Measurements from ENCODE around the gene MRPL17. TPM values are rescaled to one million over a fixed set of nuclear protein-coding genes. Genes with fewer than 3 reads are reported as not detected.
"Not testable (repeated sequence)": the region's sequence is repeated elsewhere in the genome, so short reads cannot be mapped to it uniquely, and the experiment has no call there.

Gene MRPL17
- total RNA-seq, 1 experiment from 2014 or later: 98.5 TPM

GRCh38 chr11:6705905-6706535 is 22.9 kb upstream of the MRPL17 start:
- Histone ChIP-seq H3K27ac (ENCODE audit: low read depth, low read length, poor library complexity, severe bottlenecking) (no peak overlapping the region), H3K36me3 (ENCODE audit: insufficient read depth, low read length, poor library complexity, severe bottlenecking) (no peaks in the 10 kb centered on the region), H3K27me3 (replicated peaks; ENCODE audit: insufficient read depth, low read depth, low read length, poor library complexity) (no peaks in the 10 kb centered on the region), H3K9me3 (ENCODE audit: low read depth, low read length, poor library complexity, severe bottlenecking) (no peaks in the 10 kb centered on the region), H3K4me1 (ENCODE audit: insufficient read depth, low read length, poor library complexity, severe bottlenecking) (peaks cover 13% of the 10 kb centered on the region), H3K4me3 (ENCODE audit: low read depth, low read length, poor library complexity, severe bottlenecking) (no peak overlapping the region)
- no TSS peak for BruUV-seq (replicated peaks)
- ChIA-PET POLR2A (ENCODE audit: low non-redundant PET) (no interaction called here), CTCF (interaction anchor here (0.7 to 1.0 kb wide), 4 partner anchors 9 to 327 kb away, joined by 3 to 5 read pairs (median 4); no protein-coding TSS in a partner anchor)
- intact Hi-C loops (cut with micrococcal nuclease; ENCODE audit: unreplicated experiment): loop anchor here (2.0 kb wide), 1 partner anchor 175 kb away; no protein-coding TSS in a partner anchor
- DNase-seq (ENCODE audit: low spot score): peak; percentile 77
- TF ChIP-seq, protein P1, sequence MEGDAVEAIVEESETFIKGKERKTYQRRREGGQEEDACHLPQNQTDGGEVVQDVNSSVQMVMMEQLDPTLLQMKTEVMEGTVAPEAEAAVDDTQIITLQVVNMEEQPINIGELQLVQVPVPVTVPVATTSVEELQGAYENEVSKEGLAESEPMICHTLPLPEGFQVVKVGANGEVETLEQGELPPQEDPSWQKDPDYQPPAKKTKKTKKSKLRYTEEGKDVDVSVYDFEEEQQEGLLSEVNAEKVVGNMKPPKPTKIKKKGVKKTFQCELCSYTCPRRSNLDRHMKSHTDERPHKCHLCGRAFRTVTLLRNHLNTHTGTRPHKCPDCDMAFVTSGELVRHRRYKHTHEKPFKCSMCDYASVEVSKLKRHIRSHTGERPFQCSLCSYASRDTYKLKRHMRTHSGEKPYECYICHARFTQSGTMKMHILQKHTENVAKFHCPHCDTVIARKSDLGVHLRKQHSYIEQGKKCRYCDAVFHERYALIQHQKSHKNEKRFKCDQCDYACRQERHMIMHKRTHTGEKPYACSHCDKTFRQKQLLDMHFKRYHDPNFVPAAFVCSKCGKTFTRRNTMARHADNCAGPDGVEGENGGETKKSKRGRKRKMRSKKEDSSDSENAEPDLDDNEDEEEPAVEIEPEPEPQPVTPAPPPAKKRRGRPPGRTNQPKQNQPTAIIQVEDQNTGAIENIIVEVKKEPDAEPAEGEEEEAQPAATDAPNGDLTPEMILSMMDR (conservative IDR thresholded peaks at IDR 0.05; ENCODE audit: low read depth, low read length): peak; percentile 86
- no peak for TF ChIP-seq EZH2 (IDR thresholded peaks at IDR 0.05; ENCODE audit: borderline replicate concordance, low read depth, low read length, poor library complexity, severe bottlenecking)

DNA sequence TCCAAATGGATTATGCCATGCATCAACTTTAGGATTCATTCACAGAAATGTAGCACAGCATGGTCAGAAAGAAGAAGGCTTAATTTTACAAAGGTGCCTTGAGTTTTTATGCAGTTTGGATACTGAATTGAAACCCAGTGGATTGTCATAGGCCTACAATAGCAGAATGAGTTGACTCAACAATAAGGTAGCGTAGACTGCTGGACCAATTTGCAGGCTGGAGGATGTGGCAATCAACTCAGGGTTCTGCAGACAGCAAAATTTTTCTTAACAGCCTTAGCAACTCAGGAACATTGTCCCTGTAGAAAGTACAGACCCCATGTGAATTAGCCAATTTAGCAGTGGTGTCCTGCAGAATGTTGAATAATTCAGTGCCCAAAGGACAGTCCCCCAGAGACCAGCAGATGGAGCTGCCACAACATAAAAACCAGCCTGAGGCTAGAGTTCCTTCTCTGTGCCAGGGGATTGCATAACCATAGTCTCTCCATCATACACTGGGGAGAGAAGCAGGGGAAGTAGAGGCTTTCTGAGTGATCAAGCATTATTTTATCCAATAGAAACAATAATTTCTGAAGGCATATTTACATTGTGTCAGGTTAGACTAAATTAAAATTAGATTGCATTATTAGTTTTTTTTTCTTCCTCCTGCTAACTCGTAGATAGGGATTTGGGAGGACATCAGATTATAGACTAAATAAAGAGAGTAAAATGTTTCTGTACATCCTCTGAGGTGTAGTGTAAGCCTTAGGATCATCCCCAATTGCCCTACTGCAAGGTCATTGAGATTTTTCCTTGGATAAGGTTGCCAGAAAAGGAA is 20.3 kb upstream of the MRPL17 start:
- no peak overlapping the region for H3K27ac ChIP-seq (ENCODE audit: low read depth, low read length, poor library complexity, severe bottlenecking)
- POLR2A ChIA-PET (ENCODE audit: low non-redundant PET): no interaction called here
- intact Hi-C loops (cut with micrococcal nuclease; ENCODE audit: unreplicated experiment): loop anchor here (1.0 to 2.0 kb wide), 2 partner anchors 53 to 324 kb away; no protein-coding TSS in a partner anchor

DNA sequence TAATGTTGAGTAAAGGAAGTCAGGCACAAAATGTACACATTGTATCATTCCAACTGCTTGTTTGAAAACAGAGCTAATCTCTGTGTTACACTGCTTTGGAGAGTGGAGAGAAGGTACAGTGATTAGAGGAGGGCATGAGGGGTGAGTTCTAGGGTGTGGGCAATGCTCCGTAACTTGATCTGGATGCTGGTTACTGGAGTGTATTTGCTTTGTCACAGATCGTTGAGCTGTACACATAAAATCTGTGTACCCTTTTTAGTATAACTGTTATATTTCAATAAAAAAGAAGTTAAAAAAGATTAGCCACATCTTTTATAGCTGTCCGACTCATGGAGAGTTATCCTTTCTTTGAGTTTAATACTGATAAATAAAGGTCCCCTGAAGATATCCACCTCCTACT is 18.8 kb upstream of the MRPL17 start:
- BruUV-seq (replicated peaks); H3K4me3 ChIP-seq (ENCODE audit: low read depth, low read length, poor library complexity, severe bottlenecking); H3K27me3 ChIP-seq (replicated peaks; ENCODE audit: insufficient read depth, low read depth, low read length, poor library complexity); DNase-seq (ENCODE audit: low spot score); POLR2A ChIA-PET (ENCODE audit: low non-redundant PET); H3K27ac ChIP-seq (ENCODE audit: low read depth, low read length, poor library complexity, severe bottlenecking); CTCF ChIA-PET; H3K36me3 ChIP-seq (ENCODE audit: insufficient read depth, low read length, poor library complexity, severe bottlenecking); H3K9me3 ChIP-seq (ENCODE audit: low read depth, low read length, poor library complexity, severe bottlenecking): not testable (repeated sequence)
- intact Hi-C loops (cut with micrococcal nuclease; ENCODE audit: unreplicated experiment): loop anchor here (2.0 kb wide), 1 partner anchor 55 kb away; no protein-coding TSS in a partner anchor
- H3K4me1 ChIP-seq (ENCODE audit: insufficient read depth, low read length, poor library complexity, severe bottlenecking): peaks cover 13% of the 10 kb centered on the region

More for the DNA sequence above, 20.3 kb upstream of the MRPL17 start:
- TF ChIP-seq, protein P1 (conservative IDR thresholded peaks at IDR 0.05; ENCODE audit: low read depth, low read length): peak; percentile 64
- no peak for TF ChIP-seq EZH2 (IDR thresholded peaks at IDR 0.05; ENCODE audit: borderline replicate concordance, low read depth, low read length, poor library complexity, severe bottlenecking)
- Histone ChIP-seq H3K9me3 (ENCODE audit: low read depth, low read length, poor library complexity, severe bottlenecking) (no peaks in the 10 kb centered on the region), H3K4me3 (ENCODE audit: low read depth, low read length, poor library complexity, severe bottlenecking) (no peak overlapping the region), H3K4me1 (ENCODE audit: insufficient read depth, low read length, poor library complexity, severe bottlenecking) (peaks cover 13% of the 10 kb centered on the region), H3K36me3 (ENCODE audit: insufficient read depth, low read length, poor library complexity, severe bottlenecking) (no peaks in the 10 kb centered on the region), H3K27me3 (replicated peaks; ENCODE audit: insufficient read depth, low read depth, low read length, poor library complexity) (no peaks in the 10 kb centered on the region)
- CTCF ChIA-PET: interaction anchor here (0.6 kb wide), 1 partner anchor 109 kb away, joined by 3 read pairs; no protein-coding TSS in a partner anchor
- DNase-seq (ENCODE audit: low spot score): peak; percentile 93
- no TSS peak for BruUV-seq (replicated peaks)

Data from A673 (cell line).